ENCODE measurements around the gene RTKN. TPM values are rescaled to one million over a fixed set of nuclear protein-coding genes. Genes with fewer than 3 reads are reported as not detected.
"Not testable (repeated sequence)": the region's sequence is repeated elsewhere in the genome, so short reads cannot be mapped to it uniquely, and the experiment has no call there.

Gene RTKN
- total RNA-seq, 1 experiment from 2014 or later: 83.1 TPM

- no peaks in the 10 kb centered on the region for H3K9me3 ChIP-seq (ENCODE audit: control insufficient read depth, insufficient read depth, low read depth, low read length)
- in situ Hi-C loops (cut with HindIII; ENCODE audit: low pct_unique_long_range_greater_than_20kb, low sequenced_read_pairs) (no loop called here), intact Hi-C loops (cut with micrococcal nuclease; ENCODE audit: unreplicated experiment) (no loop called here)
- H3K27ac ChIP-seq (ENCODE audit: low read length): no peak overlapping the region
- TF ChIP-seq, protein P1, sequence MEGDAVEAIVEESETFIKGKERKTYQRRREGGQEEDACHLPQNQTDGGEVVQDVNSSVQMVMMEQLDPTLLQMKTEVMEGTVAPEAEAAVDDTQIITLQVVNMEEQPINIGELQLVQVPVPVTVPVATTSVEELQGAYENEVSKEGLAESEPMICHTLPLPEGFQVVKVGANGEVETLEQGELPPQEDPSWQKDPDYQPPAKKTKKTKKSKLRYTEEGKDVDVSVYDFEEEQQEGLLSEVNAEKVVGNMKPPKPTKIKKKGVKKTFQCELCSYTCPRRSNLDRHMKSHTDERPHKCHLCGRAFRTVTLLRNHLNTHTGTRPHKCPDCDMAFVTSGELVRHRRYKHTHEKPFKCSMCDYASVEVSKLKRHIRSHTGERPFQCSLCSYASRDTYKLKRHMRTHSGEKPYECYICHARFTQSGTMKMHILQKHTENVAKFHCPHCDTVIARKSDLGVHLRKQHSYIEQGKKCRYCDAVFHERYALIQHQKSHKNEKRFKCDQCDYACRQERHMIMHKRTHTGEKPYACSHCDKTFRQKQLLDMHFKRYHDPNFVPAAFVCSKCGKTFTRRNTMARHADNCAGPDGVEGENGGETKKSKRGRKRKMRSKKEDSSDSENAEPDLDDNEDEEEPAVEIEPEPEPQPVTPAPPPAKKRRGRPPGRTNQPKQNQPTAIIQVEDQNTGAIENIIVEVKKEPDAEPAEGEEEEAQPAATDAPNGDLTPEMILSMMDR (IDR thresholded peaks at IDR 0.05): no peak
- no peak for TF ChIP-seq TCF7L2 (IDR thresholded peaks at IDR 0.05; ENCODE audit: low read depth, low read length)
- no peak for TF ChIP-seq SIN3A (IDR thresholded peaks at IDR 0.05; ENCODE audit: borderline replicate concordance, insufficient read depth, low read depth, low read length)
- no peak for TF ChIP-seq REST (IDR thresholded peaks at IDR 0.05; ENCODE audit: insufficient read depth in 1 of 2, low read depth in 2 of 2, low read length in 1 of 2)
- TF ChIP-seq POLR2AphosphoS5 (IDR thresholded peaks at IDR 0.05; ENCODE audit: low read depth, low read length): no peak
- H3K36me3 ChIP-seq (ENCODE audit: control insufficient read depth, insufficient read depth, low read length): peaks cover 2% of the 10 kb centered on the region; the same call in 1 of the 2 replicates
- ATAC-seq: no peak
- ChIA-PET POLR2A (no interaction called here), CTCF (interaction anchor here (0.5 kb wide), 1 partner anchor 254 kb away, joined by 4 read pairs; no protein-coding TSS in a partner anchor)
- no peak for DNase-seq (ENCODE audit: low read depth, low spot score)
- H3K27me3 ChIP-seq (ENCODE audit: control insufficient read depth, insufficient read depth, low read length): no peaks in the 10 kb centered on the region
- no TSS peak for BruUV-seq (replicated peaks)
- no peak overlapping the region for H3K4me3 ChIP-seq (ENCODE audit: low read depth in 2 of 2, low read length in 2 of 2)
- peaks cover 8% of the 10 kb centered on the region for H3K4me1 ChIP-seq (ENCODE audit: control insufficient read depth, insufficient read depth, low read length)
Observed at GRCh38 chr2:74462054-74462785, 20.5 kb upstream of the RTKN start.

GRCh38 chr2:74461187-74462053, 19.7 kb upstream of the RTKN start:
- no peaks in the 10 kb centered on the region for H3K9me3 ChIP-seq (ENCODE audit: control insufficient read depth, insufficient read depth, low read depth, low read length)
- H3K27ac ChIP-seq (ENCODE audit: low read length): no peak overlapping the region
- H3K4me1 ChIP-seq (ENCODE audit: control insufficient read depth, insufficient read depth, low read length): peaks cover 13% of the 10 kb centered on the region
- CTCF ChIA-PET: interaction anchor here (0.5 kb wide), 1 partner anchor 255 kb away, joined by 4 read pairs; no protein-coding TSS in a partner anchor
- peaks cover 2% of the 10 kb centered on the region; the same call in 1 of the 2 replicates for H3K36me3 ChIP-seq (ENCODE audit: control insufficient read depth, insufficient read depth, low read length)
- no peak overlapping the region for H3K4me3 ChIP-seq (ENCODE audit: low read depth in 2 of 2, low read length in 2 of 2)
- POLR2A ChIA-PET: no interaction called here
- intact Hi-C loops (cut with micrococcal nuclease; ENCODE audit: unreplicated experiment) (no loop called here), in situ Hi-C loops (cut with HindIII; ENCODE audit: low pct_unique_long_range_greater_than_20kb, low sequenced_read_pairs) (no loop called here)
- BruUV-seq (replicated peaks): no TSS peak
- no peak for ATAC-seq
- H3K27me3 ChIP-seq (ENCODE audit: control insufficient read depth, insufficient read depth, low read length): no peaks in the 10 kb centered on the region
- TF ChIP-seq, protein P1 (IDR thresholded peaks at IDR 0.05): peak; percentile 65; the same call in 1 of the 2 replicates
- TF ChIP-seq TCF7L2 (IDR thresholded peaks at IDR 0.05; ENCODE audit: low read depth, low read length) (no peak), POLR2AphosphoS5 (IDR thresholded peaks at IDR 0.05; ENCODE audit: low read depth, low read length) (no peak), SIN3A (IDR thresholded peaks at IDR 0.05; ENCODE audit: borderline replicate concordance, insufficient read depth, low read depth, low read length) (no peak), REST (IDR thresholded peaks at IDR 0.05; ENCODE audit: insufficient read depth in 1 of 2, low read depth in 2 of 2, low read length in 1 of 2) (no peak)
- no peak for DNase-seq (ENCODE audit: low read depth, low spot score)

GRCh38 chr2:74460187-74460586, 18.4 kb upstream of the RTKN start:
- BruUV-seq (replicated peaks): not testable (repeated sequence)

More at GRCh38 chr2:74460187-74460586, 18.4 kb upstream of the RTKN start:
- in situ Hi-C loops (cut with HindIII; ENCODE audit: low pct_unique_long_range_greater_than_20kb, low sequenced_read_pairs); H3K4me3 ChIP-seq (ENCODE audit: low read depth in 2 of 2, low read length in 2 of 2); intact Hi-C loops (cut with micrococcal nuclease; ENCODE audit: unreplicated experiment); ATAC-seq; DNase-seq (ENCODE audit: low read depth, low spot score); H3K9me3 ChIP-seq (ENCODE audit: control insufficient read depth, insufficient read depth, low read depth, low read length); H3K27me3 ChIP-seq (ENCODE audit: control insufficient read depth, insufficient read depth, low read length); H3K36me3 ChIP-seq (ENCODE audit: control insufficient read depth, insufficient read depth, low read length); H3K27ac ChIP-seq (ENCODE audit: low read length): not testable (repeated sequence)
- POLR2A ChIA-PET: interaction anchor here (0.6 kb wide), 1 partner anchor 15 kb away, joined by 4 read pairs; no protein-coding TSS in a partner anchor
- CTCF ChIA-PET: interaction anchor here (0.6 kb wide), 1 partner anchor 210 kb away, joined by 3 read pairs; no protein-coding TSS in a partner anchor
- peaks cover 20% of the 10 kb centered on the region for H3K4me1 ChIP-seq (ENCODE audit: control insufficient read depth, insufficient read depth, low read length)

Measured in Panc1 (cell line).